Panc1 (cell line): ENCODE results near the gene OR5D13. TPM values are rescaled to one million over a fixed set of nuclear protein-coding genes. Genes with fewer than 3 reads are reported as not detected.

Source experiments
- ATAC-seq: fragments of 200-7000 bp; cut with Tn5 transposase; 2 replicates; pipeline ENCODE4 v1.9.1; 2020; ENCODE audit warnings: mild to moderate bottlenecking, moderate library complexity
- BruUV-seq: library from RNA; stranded (reverse); fragments of 400-500 nt; replicated peaks from 2 replicates; lab custom pipeline; 2021; lab: Mats Ljungman, UMichigan
- CTCF ChIA-PET: fragments of 300-600 bp; sonication (Branson Sonifier 250); formaldehyde crosslinking; loops from one replicate; lab custom pipeline; 2022; ENCODE audit warnings: antibody characterized with exemption; lab: Charles Lee
- POLR2A ChIA-PET: fragments of 300-600 bp; sonication (Branson Sonifier 250); formaldehyde crosslinking; loops from one replicate; lab custom pipeline; 2022; ENCODE audit warnings: antibody characterized with exemption; lab: Charles Lee
- DNase-seq: peaks from one replicate; pipeline ENCODE4 v3.0.0-alpha.2; 2010; ENCODE audit warnings: low read depth, low spot score
- H3K27ac ChIP-seq: 2 replicates; pipeline ENCODE4 v1.5.1; 2011; ENCODE audit warnings: mild to moderate bottlenecking, low read length, inconsistent platforms
- H3K27me3 ChIP-seq: fragments of 200-500 bp; sonication (Bioruptor generic); 2 replicates; pipeline ENCODE4 v1.6.0; 2014; ENCODE audit warnings: low read length, inconsistent platforms; ENCODE audit not compliant: control insufficient read depth, insufficient read depth
- H3K36me3 ChIP-seq: fragments of 200-500 bp; sonication (Bioruptor generic); 2 replicates; pipeline ENCODE4 v1.5.1; 2014; ENCODE audit warnings: inconsistent platforms, mild to moderate bottlenecking, low read length, moderate library complexity; ENCODE audit not compliant: control insufficient read depth, insufficient read depth
- H3K4me1 ChIP-seq: 2 replicates; pipeline ENCODE4 v1.5.1; 2011; ENCODE audit warnings: inconsistent platforms, mild to moderate bottlenecking, low read length, moderate library complexity; ENCODE audit not compliant: control insufficient read depth, insufficient read depth
- H3K4me3 ChIP-seq, 2 experiments: 2 replicates each; pipeline ENCODE4 v1.5.1; 2011 to 2012; ENCODE audit warnings: low read depth in 2 of 2, low read length in 2 of 2, mild to moderate bottlenecking in 2 of 2, inconsistent platforms in 1 of 2, moderate library complexity in 1 of 2
- H3K9me3 ChIP-seq: fragments of 200-500 bp; sonication (Bioruptor generic); 2 replicates; pipeline ENCODE4 v1.5.1; 2014; ENCODE audit warnings: low read depth, mild to moderate bottlenecking, inconsistent platforms, low read length, moderate library complexity; ENCODE audit not compliant: control insufficient read depth, insufficient read depth
- CTCF ChIP-seq: fragments of 450-650 bp; IDR thresholded peaks from 2 replicates; pipeline ENCODE4 v1.5.1; 2017; ENCODE audit warnings: mild to moderate bottlenecking
- POLR2AphosphoS5 ChIP-seq: IDR thresholded peaks from 2 replicates; pipeline ENCODE4 v1.6.1; 2012; ENCODE audit warnings: mild to moderate bottlenecking, low read depth, low read length, moderate library complexity
- REST ChIP-seq, 2 experiments: IDR thresholded peaks; 2 replicates each; pipeline ENCODE4 v1.6.1; 2011 to 2012; ENCODE audit warnings: low read depth in 2 of 2, control low read depth in 1 of 2, low read length in 1 of 2, mild to moderate bottlenecking in 1 of 2, moderate library complexity in 1 of 2; ENCODE audit not compliant: insufficient read depth in 1 of 2
- SIN3A ChIP-seq: IDR thresholded peaks from 2 replicates; pipeline ENCODE4 v1.6.1; 2012; ENCODE audit warnings: low read depth, mild to moderate bottlenecking, low read length, moderate library complexity, borderline replicate concordance; ENCODE audit not compliant: insufficient read depth
- TCF7L2 ChIP-seq: IDR thresholded peaks from 2 replicates; pipeline ENCODE4 v1.6.1; 2011; ENCODE audit warnings: mild to moderate bottlenecking, low read depth, low read length, inconsistent platforms
- in situ Hi-C: cut with HindIII; loops from 2 replicates; pipeline ENCODE4 v1.10.0; 2016; ENCODE audit warnings: low sequenced_read_pairs, low pct_unique_long_range_greater_than_20kb
- intact Hi-C: fragments of 100-400 bp; cut with micrococcal nuclease; formaldehyde crosslinking; loops from one replicate; pipeline ENCODE4 v1.10.0; 2022; ENCODE audit not compliant: unreplicated experiment
- total RNA-seq: library from RNA; stranded (reverse); gene quantifications from one replicate; pipeline ENCODE4 v1.2.1, GENCODE V29; 2021; ENCODE audit not compliant: unreplicated experiment

Gene OR5D13
- total RNA-seq, 1 experiment from 2014 or later, result not detected

GRCh38 chr11:55819330-55819729, 46.1 kb downstream of the OR5D13 start, which contains the start of gene OR5D18:
TSS of gene OR5D18 (plus strand) at chr11:55819630. CDS start at chr11:55819630, 0 bp downstream.
- in situ Hi-C loops (no loop called here), intact Hi-C loops (no loop called here)
- DNase-seq (no peak), ATAC-seq (no peak)
- Histone ChIP-seq H3K9me3 (no peaks in the 10 kb centered on the region), H3K27me3 (no peaks in the 10 kb centered on the region), H3K4me1 (no peaks in the 10 kb centered on the region), H3K4me3 (no peak within 1 kb of the TSS), H3K27ac (no peak within 1 kb of the TSS), H3K36me3 (no peaks in the 10 kb centered on the region)
- TF ChIP-seq TCF7L2 (no peak), REST (IDR thresholded peaks at IDR 0.05; ENCODE audit: insufficient read depth in 1 of 2, low read depth in 2 of 2, low read length in 1 of 2) (no peak), CTCF (no peak), SIN3A (no peak), POLR2AphosphoS5 (no peak)
- POLR2A ChIA-PET, result no interaction called here
- BruUV-seq, result no TSS peak
- CTCF ChIA-PET, result no interaction called here

Other genes starting within 250 kb of the OR5D13 start
- not detected for gene OR4C15, start 219.0 kb upstream of the OR5D13 start, total RNA-seq
- gene OR4C16, start 201.3 kb upstream of the OR5D13 start, total RNA-seq, result not detected
- not detected for gene OR4C11, start 165.8 kb upstream of the OR5D13 start, total RNA-seq
- not detected for gene OR4P4, start 138.3 kb upstream of the OR5D13 start, total RNA-seq
- not detected for gene OR4S2, start 125.1 kb upstream of the OR5D13 start, total RNA-seq
- not detected for gene OR4C6, start 111.2 kb upstream of the OR5D13 start, total RNA-seq
- gene OR5D14, start 22.1 kb downstream of the OR5D13 start, total RNA-seq, result not detected
- not detected for gene OR5L1, start 37.9 kb downstream of the OR5D13 start, total RNA-seq
- gene OR5D18, start 46.2 kb downstream of the OR5D13 start, total RNA-seq, result not detected
- not detected for gene OR5L2, start 53.8 kb downstream of the OR5D13 start, total RNA-seq
- gene OR5D16, start 65.3 kb downstream of the OR5D13 start, total RNA-seq, result not detected
- not detected for gene TRIM51, start 109.9 kb downstream of the OR5D13 start, total RNA-seq
- not detected for gene OR5W2, start 141.1 kb downstream of the OR5D13 start, total RNA-seq
- gene OR5I1, start 163.0 kb downstream of the OR5D13 start, total RNA-seq, result not detected
- not detected for gene OR10AG1, start 196.5 kb downstream of the OR5D13 start, total RNA-seq
- gene OR5F1, start 221.2 kb downstream of the OR5D13 start, total RNA-seq, result not detected